Ascending aorta (tissue), 2 donors: Measurements from ENCODE around the gene CLK3. TPM values are rescaled to one million over a fixed set of nuclear protein-coding genes. Genes with fewer than 3 reads are reported as not detected.
"Not testable (repeated sequence)": the region's sequence is repeated elsewhere in the genome, so short reads cannot be mapped to it uniquely, and the experiment has no call there.

Experiments used
- DNase-seq, 2 donors: peaks; one replicate each; pipeline ENCODE4 v3.0.0-alpha.2; 2019; ENCODE audit warnings: low spot score in 2 of 2
- H3K27ac ChIP-seq, 2 donors: fragments of 200-600 bp; sonication (generic); one replicate each; pipeline ENCODE4 v1.5.1; 2016 to 2017; ENCODE audit warnings: mild to moderate bottlenecking in 1 of 2
- H3K27me3 ChIP-seq: fragments of 200-600 bp; sonication (generic); one replicate; pipeline ENCODE4 v1.5.1; 2017
- H3K36me3 ChIP-seq, 2 donors: fragments of 200-600 bp; sonication (generic); one replicate each; pipeline ENCODE4 v1.5.1; 2016
- H3K4me1 ChIP-seq, 2 donors: fragments of 200-600 bp; sonication (generic); one replicate each; pipeline ENCODE4 v1.5.1; 2016 to 2017; ENCODE audit warnings: mild to moderate bottlenecking in 1 of 2
- H3K4me3 ChIP-seq, 2 donors: fragments of 200-600 bp; sonication (generic); one replicate each; pipeline ENCODE4 v1.5.1; 2016 to 2017; ENCODE audit warnings: mild to moderate bottlenecking in 1 of 2
- H3K9me3 ChIP-seq, 2 donors: fragments of 200-600 bp; sonication (generic); one replicate each; pipeline ENCODE4 v1.5.1; 2016
- intact Hi-C: fragments of 100-400 bp; cut with DNase I; formaldehyde crosslinking; loops from one replicate; pipeline ENCODE4 v1.15.1; 2023
- total RNA-seq: library from RNA; depleted of rRNA; stranded (reverse); fragments of >200 nt; gene quantifications from one replicate; pipeline ENCODE4 v1.1.0, GENCODE V29; 2016
- TF ChIP-seq, protein P1 (sequence below), 3 experiments: fragments of 200-600 bp in 2 of 3; fragments of 450-650 bp in 1 of 3; sonication (generic) in 2 of 3; IDR thresholded peaks; one replicate each; pipeline ENCODE4 v1.5.1; 2016 to 2019; ENCODE audit warnings: antibody characterized with exemption in 3 of 3, mild to moderate bottlenecking in 1 of 3, moderate library complexity in 1 of 3

CLK3 gene
- total RNA-seq, 1 donor from 2014 or later, result 154 TPM

DNA sequence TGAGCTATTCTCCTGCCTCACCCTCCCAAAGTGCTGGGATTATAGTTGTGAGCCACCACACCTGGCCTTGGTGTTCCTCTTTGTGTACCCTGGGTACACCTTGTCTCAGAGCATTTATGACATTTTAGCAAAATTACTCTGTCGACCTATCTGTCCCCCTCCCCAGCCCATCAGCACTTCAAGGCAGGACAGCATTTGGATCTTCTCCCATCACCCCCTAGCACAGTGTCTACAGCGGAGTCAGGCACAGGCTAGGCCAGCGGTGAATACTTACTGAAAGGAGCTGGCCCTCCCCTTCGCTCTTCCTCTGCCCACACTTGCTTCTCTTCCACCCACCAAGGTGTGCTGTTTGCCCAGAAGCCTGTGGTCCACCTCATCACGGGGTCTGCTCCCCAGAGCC, 20.4 kb upstream of the CLK3 start:
- Histone ChIP-seq H3K27ac (no peak overlapping the region), H3K4me3 (no peak overlapping the region), H3K36me3 (peaks cover 36 to 49% of the 10 kb centered on the region in 2 donors), H3K27me3 (no peaks in the 10 kb centered on the region), H3K9me3 (no peaks in the 10 kb centered on the region), H3K4me1 (peaks cover 0 to 6% of the 10 kb centered on the region in 2 donors)
- no peak for DNase-seq
- intact Hi-C loops, result no loop called here
- TF ChIP-seq, protein P1, sequence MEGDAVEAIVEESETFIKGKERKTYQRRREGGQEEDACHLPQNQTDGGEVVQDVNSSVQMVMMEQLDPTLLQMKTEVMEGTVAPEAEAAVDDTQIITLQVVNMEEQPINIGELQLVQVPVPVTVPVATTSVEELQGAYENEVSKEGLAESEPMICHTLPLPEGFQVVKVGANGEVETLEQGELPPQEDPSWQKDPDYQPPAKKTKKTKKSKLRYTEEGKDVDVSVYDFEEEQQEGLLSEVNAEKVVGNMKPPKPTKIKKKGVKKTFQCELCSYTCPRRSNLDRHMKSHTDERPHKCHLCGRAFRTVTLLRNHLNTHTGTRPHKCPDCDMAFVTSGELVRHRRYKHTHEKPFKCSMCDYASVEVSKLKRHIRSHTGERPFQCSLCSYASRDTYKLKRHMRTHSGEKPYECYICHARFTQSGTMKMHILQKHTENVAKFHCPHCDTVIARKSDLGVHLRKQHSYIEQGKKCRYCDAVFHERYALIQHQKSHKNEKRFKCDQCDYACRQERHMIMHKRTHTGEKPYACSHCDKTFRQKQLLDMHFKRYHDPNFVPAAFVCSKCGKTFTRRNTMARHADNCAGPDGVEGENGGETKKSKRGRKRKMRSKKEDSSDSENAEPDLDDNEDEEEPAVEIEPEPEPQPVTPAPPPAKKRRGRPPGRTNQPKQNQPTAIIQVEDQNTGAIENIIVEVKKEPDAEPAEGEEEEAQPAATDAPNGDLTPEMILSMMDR (IDR thresholded peaks at IDR 0.05), result no peak

DNA sequence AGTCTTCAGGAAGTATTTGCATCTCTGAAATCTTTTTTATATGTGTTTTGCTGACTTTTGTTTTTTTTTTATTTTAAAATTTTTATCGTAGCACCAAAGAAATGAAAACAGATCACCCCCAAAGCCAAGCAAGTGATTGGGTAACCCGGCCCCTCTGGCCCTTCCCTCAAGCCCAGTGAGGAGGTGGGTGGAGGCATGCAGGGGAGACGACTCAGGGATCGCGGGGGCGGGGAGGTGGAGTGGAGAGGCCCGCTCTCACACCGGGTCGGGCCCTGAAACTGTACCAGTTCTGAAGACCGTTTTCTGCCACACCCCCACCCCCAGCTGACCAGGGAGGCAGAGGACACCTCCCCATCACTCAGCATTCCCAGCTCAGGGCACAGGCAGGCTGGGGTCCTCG, 18.9 kb upstream of the CLK3 start:
- H3K27me3 ChIP-seq, H3K4me3 ChIP-seq, intact Hi-C loops, H3K4me1 ChIP-seq, H3K27ac ChIP-seq, DNase-seq, H3K9me3 ChIP-seq: not testable (repeated sequence)
- peaks cover 26 to 34% of the 10 kb centered on the region in 2 donors for H3K36me3 ChIP-seq

- H3K4me1 ChIP-seq, intact Hi-C loops, H3K9me3 ChIP-seq, H3K27me3 ChIP-seq, H3K27ac ChIP-seq, H3K4me3 ChIP-seq, DNase-seq: not testable (repeated sequence)
- peaks cover 21 to 29% of the 10 kb centered on the region in 2 donors for H3K36me3 ChIP-seq
Measured at GRCh38 chr15:74597146-74597705, 18.4 kb upstream of the CLK3 start.

DNA sequence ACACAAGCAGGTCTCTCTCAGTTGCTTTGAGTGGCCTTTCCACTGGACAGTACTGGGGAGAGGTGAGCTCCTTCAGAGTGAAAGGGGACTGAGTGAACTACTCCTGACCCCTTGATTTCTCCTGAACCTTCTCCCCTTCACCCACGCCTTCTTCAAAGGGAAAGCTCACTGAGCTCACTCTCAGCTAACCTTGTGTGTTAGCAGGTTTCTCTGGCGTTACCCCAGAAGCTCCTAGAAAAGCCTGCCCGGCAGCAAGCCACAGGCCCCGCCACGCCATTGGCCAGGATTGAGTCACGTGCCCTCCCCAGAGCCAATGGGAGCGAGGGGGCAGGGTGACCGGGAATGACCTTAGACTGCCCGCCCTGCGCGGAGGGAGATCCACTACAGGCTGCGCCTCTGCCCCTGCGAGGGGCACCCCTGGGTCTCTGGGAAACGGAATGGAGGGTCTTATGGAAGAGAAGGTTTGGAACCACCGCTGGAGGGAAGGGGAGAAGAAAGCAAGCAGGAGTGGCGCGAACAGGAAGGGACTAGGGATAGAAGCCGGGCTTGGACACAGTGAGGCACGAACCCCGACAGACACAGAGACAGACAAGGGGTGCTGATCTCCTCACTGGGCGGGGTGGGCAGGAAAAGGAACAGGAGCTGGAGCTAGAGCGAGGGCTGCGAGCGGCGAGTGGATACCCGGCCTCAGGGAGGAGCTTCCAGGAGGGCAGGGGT, 17.4 kb upstream of the CLK3 start:
- intact Hi-C loops, result loop anchor here (1.0 kb wide), 2 partner anchors 16 to 58 kb away; no protein-coding TSS in a partner anchor
- peaks cover 10 to 19% of the 10 kb centered on the region in 2 donors for H3K36me3 ChIP-seq
- TF ChIP-seq, protein P1 (IDR thresholded peaks at IDR 0.05), result no peak
- peak overlapping the region; percentile 50 to 76 for H3K4me3 ChIP-seq
- H3K4me1 ChIP-seq, result peaks cover 0 to 6% of the 10 kb centered on the region in 2 donors
- peak; percentile 79 to 95 for DNase-seq
- no peaks in the 10 kb centered on the region for H3K27me3 ChIP-seq
- H3K9me3 ChIP-seq, result no peaks in the 10 kb centered on the region
- peak overlapping the region; percentile 48 to 77 for H3K27ac ChIP-seq

- intact Hi-C loops, result no loop called here
- Histone ChIP-seq H3K4me1 (peaks cover 0 to 6% of the 10 kb centered on the region in 2 donors), H3K36me3 (peaks cover 3 to 11% of the 10 kb centered on the region in 2 donors), H3K4me3 (peak overlapping the region; percentile 50 to 76), H3K27me3 (no peaks in the 10 kb centered on the region), H3K9me3 (no peaks in the 10 kb centered on the region), H3K27ac (peak overlapping the region in 1 of 2 donors; percentile 77)
- DNase-seq, result no peak
- TF ChIP-seq, protein P1 (IDR thresholded peaks at IDR 0.05), result no peak
Measured at GRCh38 chr15:74599156-74599555, 16.5 kb upstream of the CLK3 start.

DNA sequence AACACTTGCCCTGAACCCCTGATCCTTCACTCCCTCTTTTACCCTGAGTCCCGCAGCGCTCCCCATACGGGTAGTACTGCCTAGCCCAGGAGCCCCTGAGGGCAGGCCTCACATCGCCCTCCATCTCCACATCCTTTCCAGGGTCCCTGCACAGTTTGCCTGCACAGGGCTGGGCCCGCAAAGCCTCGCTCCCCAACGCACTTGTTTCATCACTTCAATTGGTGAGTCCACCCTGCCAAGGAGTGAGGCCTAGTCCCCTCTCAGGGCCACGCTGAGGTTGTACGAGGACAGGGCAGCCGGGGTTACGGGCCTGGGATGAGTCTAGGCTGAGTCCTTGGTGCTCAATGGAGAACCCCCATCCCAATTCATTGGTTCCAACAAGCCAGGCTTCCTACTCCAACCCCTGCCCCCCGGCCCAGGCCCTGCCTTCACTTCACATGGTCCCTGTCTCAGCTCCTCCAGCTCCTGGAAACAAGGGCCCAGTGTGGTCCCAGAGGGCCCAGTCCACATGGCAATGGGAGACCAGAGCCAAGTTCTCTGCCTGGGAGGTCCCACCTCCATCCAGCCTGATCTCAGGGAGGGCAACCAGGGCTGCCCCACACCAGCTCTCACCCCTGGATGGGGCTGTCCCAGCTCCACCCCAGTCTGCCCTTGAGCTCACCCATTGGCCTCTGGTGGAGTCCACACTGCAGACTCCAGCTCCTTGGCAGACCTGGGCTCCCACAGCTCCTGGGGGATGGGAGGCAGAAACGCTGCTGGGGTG, 12.4 kb upstream of the CLK3 start:
- H3K4me3 ChIP-seq, result no peak overlapping the region
- DNase-seq, result no peak
- TF ChIP-seq, protein P1 (IDR thresholded peaks at IDR 0.05), result no peak
- no peaks in the 10 kb centered on the region for H3K9me3 ChIP-seq
- peaks cover 0 to 6% of the 10 kb centered on the region in 2 donors for H3K4me1 ChIP-seq
- intact Hi-C loops, result no loop called here
- H3K36me3 ChIP-seq, result no peaks in the 10 kb centered on the region
- no peak overlapping the region for H3K27ac ChIP-seq
- no peaks in the 10 kb centered on the region for H3K27me3 ChIP-seq
